WI38 (cell line): ENCODE results near the gene TMEM187.
A peak's percentile ranks its signal among the peaks of the same experiment; 100 is the strongest.

Source experiments
- H3K4me3 ChIP-seq: 2 replicates; pipeline ENCODE4 v1.5.1; 2011; ENCODE audit warnings: low read depth, mild to moderate bottlenecking, control low read depth, low read length
- TF ChIP-seq, protein P1 (sequence below): IDR thresholded peaks from 2 replicates; pipeline ENCODE4 v1.5.1; 2012; ENCODE audit warnings: low read depth, mild to moderate bottlenecking, control low read depth, low read length

Gene TMEM187

GRCh38 chrX:154011376-154012335 lies 39.1 kb downstream of the TMEM187 start:
- no peak overlapping the region for H3K4me3 ChIP-seq
- TF ChIP-seq, protein P1, sequence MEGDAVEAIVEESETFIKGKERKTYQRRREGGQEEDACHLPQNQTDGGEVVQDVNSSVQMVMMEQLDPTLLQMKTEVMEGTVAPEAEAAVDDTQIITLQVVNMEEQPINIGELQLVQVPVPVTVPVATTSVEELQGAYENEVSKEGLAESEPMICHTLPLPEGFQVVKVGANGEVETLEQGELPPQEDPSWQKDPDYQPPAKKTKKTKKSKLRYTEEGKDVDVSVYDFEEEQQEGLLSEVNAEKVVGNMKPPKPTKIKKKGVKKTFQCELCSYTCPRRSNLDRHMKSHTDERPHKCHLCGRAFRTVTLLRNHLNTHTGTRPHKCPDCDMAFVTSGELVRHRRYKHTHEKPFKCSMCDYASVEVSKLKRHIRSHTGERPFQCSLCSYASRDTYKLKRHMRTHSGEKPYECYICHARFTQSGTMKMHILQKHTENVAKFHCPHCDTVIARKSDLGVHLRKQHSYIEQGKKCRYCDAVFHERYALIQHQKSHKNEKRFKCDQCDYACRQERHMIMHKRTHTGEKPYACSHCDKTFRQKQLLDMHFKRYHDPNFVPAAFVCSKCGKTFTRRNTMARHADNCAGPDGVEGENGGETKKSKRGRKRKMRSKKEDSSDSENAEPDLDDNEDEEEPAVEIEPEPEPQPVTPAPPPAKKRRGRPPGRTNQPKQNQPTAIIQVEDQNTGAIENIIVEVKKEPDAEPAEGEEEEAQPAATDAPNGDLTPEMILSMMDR: no peak

- TF ChIP-seq, protein P1: no peak
These were observed 39.9 kb downstream of the TMEM187 start for GRCh38 chrX:154012336-154012991.

DNA sequence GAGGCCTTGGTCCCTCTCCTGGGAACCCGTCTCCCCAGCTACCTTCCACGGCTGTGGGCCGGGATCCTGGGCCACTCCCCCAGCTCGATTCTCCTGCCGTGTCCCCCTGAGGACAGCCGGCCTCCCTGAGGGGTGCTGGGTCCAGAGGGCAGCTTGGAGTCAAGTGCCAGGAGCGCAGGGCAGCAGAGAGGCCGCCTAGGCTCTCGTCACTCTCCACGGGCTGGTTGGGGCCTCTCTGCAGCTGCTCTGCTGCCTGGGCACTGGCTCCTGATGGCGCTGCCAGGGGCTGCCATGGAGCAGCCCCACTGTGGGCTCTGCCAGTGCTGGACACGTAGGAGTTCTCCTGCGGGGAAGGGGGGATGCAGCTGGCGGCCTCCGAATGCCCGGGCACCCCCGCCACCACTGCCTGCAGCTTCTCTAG lies 40.5 kb downstream of the TMEM187 start:
- TF ChIP-seq, protein P1: no peak

More at GRCh38 chrX:154012336-154012991, 39.9 kb downstream of the TMEM187 start:
- H3K4me3 ChIP-seq: no peak overlapping the region

GRCh38 chrX:154013614-154014360 lies 41.2 kb downstream of the TMEM187 start:
- H3K4me3 ChIP-seq: no peak overlapping the region
- TF ChIP-seq, protein P1: peak; percentile 93

More for the DNA sequence above, 40.5 kb downstream of the TMEM187 start:
- no peak overlapping the region for H3K4me3 ChIP-seq

GRCh38 chrX:154014429-154015380 lies 42.2 kb downstream of the TMEM187 start:
- no peak overlapping the region for H3K4me3 ChIP-seq
- TF ChIP-seq, protein P1: no peak

- no peak overlapping the region for H3K4me3 ChIP-seq
- TF ChIP-seq, protein P1: no peak
These were observed 43.2 kb downstream of the TMEM187 start for GRCh38 chrX:154015581-154016264.
